K562 (cell line): ENCODE measurements around the gene SEC14L3. TPM values are rescaled to one million over a fixed set of nuclear protein-coding genes. Genes with fewer than 3 reads are reported as not detected.
A peak's percentile ranks its signal among the peaks of the same experiment; 100 is the strongest.

ENCODE experiments used
- ERF ChIP-seq: fragments of 450-650 bp; formaldehyde crosslinking; IDR thresholded peaks from 2 replicates; pipeline ENCODE4 v1.4.0; 2020; ENCODE audit warnings: mild to moderate bottlenecking, mixed read lengths
- FOXJ3 ChIP-seq: sonication (generic); formaldehyde crosslinking; IDR thresholded peaks from 2 replicates; pipeline ENCODE4 v1.4.0; 2020; ENCODE audit warnings: mild to moderate bottlenecking, missing genetic modification reagents
- NCOA6 ChIP-seq: fragments of 450-650 bp; IDR thresholded peaks from 2 replicates; pipeline ENCODE4 v1.6.1; 2017; ENCODE audit warnings: mild to moderate bottlenecking
- PTBP1 ChIP-seq: fragments of 200-400 bp; formaldehyde crosslinking; IDR thresholded peaks from 2 replicates; pipeline ENCODE4 v1.6.1; 2017; ENCODE audit warnings: low read depth, low read length
- REST ChIP-seq, 2 experiments: fragments of 450-650 bp; formaldehyde crosslinking in 1 of 2; IDR thresholded peaks; 2 replicates each; pipeline versions ENCODE4 v1.4.0 to v1.6.1; 2014 to 2020; ENCODE audit warnings: mild to moderate bottlenecking in 2 of 2, borderline replicate concordance in 1 of 2, low read depth in 1 of 2
- SIN3B ChIP-seq: fragments of 450-650 bp; IDR thresholded peaks from 2 replicates; pipeline ENCODE4 v1.6.1; 2017; ENCODE audit warnings: low read depth, mild to moderate bottlenecking, moderate library complexity
- TAF7 ChIP-seq: fragments of 450-650 bp; IDR thresholded peaks from 2 replicates; pipeline ENCODE4 v1.6.1; 2016; ENCODE audit warnings: missing genetic modification characterization, missing compliant biosample characterization
- TCF7 ChIP-seq: sonication (generic); IDR thresholded peaks from 2 replicates; pipeline ENCODE4 v1.6.1; 2016; ENCODE audit warnings: antibody characterized with exemption, borderline replicate concordance
- THAP7 ChIP-seq: fragments of 250-450 bp; sonication (Bioruptor Pico); IDR thresholded peaks from 2 replicates; pipeline ENCODE4 v1.5.0; 2021
- ZFX ChIP-seq: sonication (generic); formaldehyde crosslinking; IDR thresholded peaks from 2 replicates; pipeline ENCODE4 v1.8.0; 2022; ENCODE audit warnings: mild to moderate bottlenecking, missing genetic modification reagents, moderate library complexity
- ZNF143 ChIP-seq: sonication (generic); formaldehyde crosslinking; IDR thresholded peaks from 2 replicates; pipeline ENCODE4 v1.9.0; 2022; ENCODE audit warnings: mild to moderate bottlenecking, missing genetic modification reagents
- ZNF282 ChIP-seq: sonication (generic); formaldehyde crosslinking; IDR thresholded peaks from 2 replicates; pipeline ENCODE4 v1.8.1; 2023; ENCODE audit warnings: missing genetic modification reagents
- ZNF551 ChIP-seq: fragments of 250-450 bp; sonication (Bioruptor Pico); IDR thresholded peaks from 2 replicates; pipeline ENCODE4 v1.5.0; 2021; ENCODE audit warnings: mild to moderate bottlenecking, moderate library complexity
- ZNF584 ChIP-seq: fragments of 200-800 bp; sonication (Bioruptor generic); IDR thresholded peaks from 2 replicates; pipeline ENCODE4 v1.6.1; 2016; ENCODE audit warnings: low read depth, mild to moderate bottlenecking, missing genetic modification characterization, missing compliant biosample characterization
- polyA plus RNA-seq, 8 experiments: library from polyadenylated mRNA; depleted of rRNA in 4 of 8; stranded (reverse) in 5 of 8; unstranded in 3 of 8; fragments of >200 nt; fragmentation: Nextera tagmentation in 2 of 8; fragmentation: Illumina TruSeq in 1 of 8; extraction: Ambion mirVana in 2 of 8; extraction: Trizol in 1 of 8; gene quantifications; 2 replicates each; pipeline versions ENCODE4 v1.2.1 to v1.2.3, GENCODE V29; 2011 to 2014; ENCODE audit warnings: inconsistent platforms in 1 of 8, missing spikeins in 1 of 8
- total RNA-seq, 7 experiments: library from RNA; depleted of rRNA in 6 of 7; stranded (reverse); fragments of >200 nt in 6 of 7; fragmentation: Illumina TruSeq in 2 of 7; extraction: Trizol in 2 of 7; gene quantifications; 2 replicates each; pipeline versions ENCODE4 v1.2.1 to v1.2.3, GENCODE V29; 2011 to 2021; ENCODE audit warnings: low replicate concordance in 1 of 7
- TF ChIP-seq, protein P1 (sequence below): fragments of 250-450 bp; sonication (Bioruptor Pico); IDR thresholded peaks from 2 replicates; pipeline ENCODE4 v1.4.0; 2020; ENCODE audit warnings: mild to moderate bottlenecking
- TF ChIP-seq, protein P2 (sequence below): fragments of 450-650 bp; conservative IDR thresholded peaks from 2 replicates; pipeline ENCODE4 v1.6.1; 2016; ENCODE audit warnings: missing genetic modification characterization, low read depth, mild to moderate bottlenecking, control low read depth, missing compliant biosample characterization

SEC14L3 gene
- total and polyA plus RNA-seq, 9 of the 15 experiments (the other 6 are each of a cell fraction or from before 2014, with no cell fraction given) = not detected

- TF ChIP-seq PTBP1 (no peak), ZNF584 (no peak), ZNF282 (CRISPR knock-in tag) (no peak), TAF7 (tag) (no peak), THAP7 (CRISPR knock-in tag) (no peak), TCF7 (no peak), REST (IDR thresholded peaks at IDR 0.05; ENCODE audit: borderline replicate concordance) (peak; percentile 60; the same call in 1 of the 2 replicates), REST (CRISPR knock-in tag; IDR thresholded peaks at IDR 0.05; ENCODE audit: low read depth) (no peak), ZNF551 (CRISPR knock-in tag) (no peak), SIN3B (no peak), FOXJ3 (CRISPR knock-in tag) (no peak), NCOA6 (no peak), ZFX (CRISPR knock-in tag) (0 out of 2 replicates have a peak, but pooled peaks have one; percentile 38), ERF (CRISPR knock-in tag) (0 out of 2 replicates have a peak, but pooled peaks have one; percentile 53), ZNF143 (CRISPR knock-in tag) (peak; percentile 77)
- TF ChIP-seq, protein P1, sequence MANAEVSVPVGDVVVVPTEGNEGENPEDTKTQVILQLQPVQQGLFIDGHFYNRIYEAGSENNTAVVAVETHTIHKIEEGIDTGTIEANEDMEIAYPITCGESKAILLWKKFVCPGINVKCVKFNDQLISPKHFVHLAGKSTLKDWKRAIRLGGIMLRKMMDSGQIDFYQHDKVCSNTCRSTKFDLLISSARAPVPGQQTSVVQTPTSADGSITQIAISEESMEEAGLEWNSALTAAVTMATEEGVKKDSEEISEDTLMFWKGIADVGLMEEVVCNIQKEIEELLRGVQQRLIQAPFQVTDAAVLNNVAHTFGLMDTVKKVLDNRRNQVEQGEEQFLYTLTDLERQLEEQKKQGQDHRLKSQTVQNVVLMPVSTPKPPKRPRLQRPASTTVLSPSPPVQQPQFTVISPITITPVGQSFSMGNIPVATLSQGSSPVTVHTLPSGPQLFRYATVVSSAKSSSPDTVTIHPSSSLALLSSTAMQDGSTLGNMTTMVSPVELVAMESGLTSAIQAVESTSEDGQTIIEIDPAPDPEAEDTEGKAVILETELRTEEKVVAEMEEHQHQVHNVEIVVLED (CRISPR knock-in tag) = no peak
- TF ChIP-seq, protein P2, sequence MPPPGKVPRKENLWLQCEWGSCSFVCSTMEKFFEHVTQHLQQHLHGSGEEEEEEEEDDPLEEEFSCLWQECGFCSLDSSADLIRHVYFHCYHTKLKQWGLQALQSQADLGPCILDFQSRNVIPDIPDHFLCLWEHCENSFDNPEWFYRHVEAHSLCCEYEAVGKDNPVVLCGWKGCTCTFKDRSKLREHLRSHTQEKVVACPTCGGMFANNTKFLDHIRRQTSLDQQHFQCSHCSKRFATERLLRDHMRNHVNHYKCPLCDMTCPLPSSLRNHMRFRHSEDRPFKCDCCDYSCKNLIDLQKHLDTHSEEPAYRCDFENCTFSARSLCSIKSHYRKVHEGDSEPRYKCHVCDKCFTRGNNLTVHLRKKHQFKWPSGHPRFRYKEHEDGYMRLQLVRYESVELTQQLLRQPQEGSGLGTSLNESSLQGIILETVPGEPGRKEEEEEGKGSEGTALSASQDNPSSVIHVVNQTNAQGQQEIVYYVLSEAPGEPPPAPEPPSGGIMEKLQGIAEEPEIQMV (tag) = no peak
Measured at GRCh38 chr22:30444632-30445437, 27.0 kb downstream of the SEC14L3 start (continued).
